GM19035 (cell line): ENCODE data around the gene KRTAP19-7.

Source experiments
- ATAC-seq: cut with Tn5 transposase; IDR thresholded peaks from one replicate; pipeline ENCODE4 v1.9.1; 2021; ENCODE audit not compliant: unreplicated experiment

The KRTAP19-7 gene, protein sequence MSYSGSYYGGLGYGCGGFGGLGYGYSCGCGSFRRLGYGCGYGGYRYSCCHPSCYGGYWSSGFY

DNA sequence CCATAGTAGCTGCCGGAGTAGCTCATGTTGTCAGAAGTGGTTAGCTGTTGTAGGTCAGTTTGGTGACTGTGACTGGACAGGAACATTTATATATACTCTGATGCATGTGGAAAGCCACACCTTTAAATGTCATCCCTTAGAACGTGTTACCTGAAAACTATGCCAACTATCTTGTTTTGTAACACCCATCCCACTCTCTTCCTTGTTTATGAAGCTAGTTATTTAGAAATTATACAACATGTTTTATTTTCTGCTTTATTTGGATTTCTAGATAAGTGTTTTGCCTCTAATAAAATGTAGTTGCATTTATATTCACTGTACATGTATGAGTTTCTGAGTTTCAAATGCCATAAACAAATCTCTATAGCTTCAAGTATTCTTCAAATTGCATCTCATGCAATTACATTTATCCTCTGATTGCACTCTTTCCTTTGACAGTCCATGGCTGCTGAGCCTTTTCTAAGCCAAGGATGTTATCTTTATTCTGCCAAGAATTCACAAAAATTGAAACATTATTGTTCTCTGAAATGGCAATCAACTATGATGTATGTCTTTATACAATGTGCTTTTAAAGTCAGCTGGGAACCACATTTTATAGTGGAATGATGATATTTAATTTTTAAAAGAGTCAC lies at the start of gene KRTAP19-7:
Gene KRTAP19-7, minus strand, starts transcription at position 51 of the 632 bp plus-strand sequence. Its CDS starts 25 bp downstream, at position 26.
- no peak for ATAC-seq

DNA sequence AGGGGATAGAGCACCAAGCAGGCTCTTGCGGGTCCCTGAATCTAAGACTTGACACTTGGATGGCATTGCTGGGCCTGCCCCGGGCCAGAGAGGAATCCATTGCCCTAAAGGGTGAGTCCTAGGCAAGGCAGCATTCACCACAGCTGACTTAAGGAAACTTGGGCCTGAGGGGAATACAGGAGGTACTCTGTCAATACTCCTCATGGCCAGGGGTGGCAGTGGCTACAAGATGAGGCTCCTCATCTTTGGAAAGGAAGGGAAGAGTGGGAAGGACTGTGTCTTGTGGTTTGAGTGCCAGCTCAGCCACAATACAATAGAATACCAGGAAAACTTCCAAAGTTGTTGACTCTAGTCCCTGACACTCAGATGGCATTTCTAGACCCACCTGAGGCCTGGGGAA lies 44.9 kb upstream of the KRTAP19-7 start:
- no peak for ATAC-seq

DNA sequence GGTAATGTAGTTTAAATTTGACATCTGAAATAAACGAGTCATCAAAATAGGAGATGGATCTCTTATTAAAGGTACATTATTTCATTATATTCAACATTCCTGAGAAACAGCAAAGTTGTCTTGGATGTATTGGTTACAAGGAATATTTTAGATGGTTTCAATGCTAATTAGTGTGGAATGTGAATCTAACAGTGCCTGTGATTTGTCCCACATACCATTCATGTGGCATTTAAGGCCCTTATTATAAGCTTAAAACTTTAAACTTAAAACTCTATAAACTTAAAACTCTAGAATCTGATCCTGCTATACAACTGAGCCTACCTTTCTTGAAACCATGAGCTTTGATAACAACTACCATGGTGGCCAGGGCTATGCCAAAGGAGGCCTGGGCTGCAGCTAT lies 39.7 kb upstream of the KRTAP19-7 start, which contains the start of gene KRTAP22-1:
Gene KRTAP22-1, plus strand, starts transcription at position 301 of the 400 bp plus-strand sequence.
- no peak for ATAC-seq

DNA sequence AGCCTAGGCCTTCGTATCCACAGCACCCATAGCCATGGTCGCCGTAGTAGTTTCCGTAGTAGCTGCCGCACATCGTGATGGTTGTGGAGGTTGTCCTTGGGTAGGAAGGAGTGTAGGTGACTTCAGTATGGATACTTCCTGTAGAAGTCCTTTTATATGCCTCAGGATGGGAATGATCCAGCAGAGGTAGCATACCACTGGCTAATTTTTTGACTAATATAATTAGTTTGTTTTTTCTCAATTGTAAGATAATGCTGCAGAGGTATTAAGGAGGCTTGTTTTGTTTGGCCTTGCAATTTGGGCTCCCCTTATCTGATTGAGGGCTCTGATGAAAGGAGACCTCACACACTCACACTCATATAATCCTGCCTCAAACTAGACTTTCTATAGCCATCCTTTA lies 37.7 kb upstream of the KRTAP19-7 start, which contains the start of gene KRTAP6-2:
Gene KRTAP6-2, minus strand, starts transcription at position 101 of the 400 bp plus-strand sequence. Its CDS starts 28 bp downstream, at position 73.
- no peak for ATAC-seq

DNA sequence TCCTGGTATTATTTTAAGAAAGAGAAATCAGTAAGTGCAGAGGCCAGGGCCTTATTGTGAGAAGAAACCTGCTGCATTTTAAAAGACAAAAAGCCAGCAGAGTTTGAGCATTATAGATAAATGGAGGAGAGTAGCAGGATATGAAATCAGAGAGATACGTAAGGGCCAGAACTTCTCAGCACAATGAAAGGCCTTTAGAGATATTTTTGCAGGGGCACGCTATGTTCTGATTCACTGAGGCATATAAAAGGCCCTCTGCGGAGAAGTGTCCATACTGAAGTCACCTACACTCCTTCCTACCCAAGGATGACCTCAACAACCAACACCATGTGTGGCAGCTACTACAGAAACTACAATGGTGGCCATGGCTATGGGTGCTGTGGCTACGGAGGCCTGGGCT lies 31.0 kb upstream of the KRTAP19-7 start, which contains the start of gene KRTAP6-3:
Gene KRTAP6-3, plus strand, starts transcription at position 301 of the 400 bp plus-strand sequence. Its CDS starts 6 bp downstream, at position 307.
- ATAC-seq = no peak

DNA sequence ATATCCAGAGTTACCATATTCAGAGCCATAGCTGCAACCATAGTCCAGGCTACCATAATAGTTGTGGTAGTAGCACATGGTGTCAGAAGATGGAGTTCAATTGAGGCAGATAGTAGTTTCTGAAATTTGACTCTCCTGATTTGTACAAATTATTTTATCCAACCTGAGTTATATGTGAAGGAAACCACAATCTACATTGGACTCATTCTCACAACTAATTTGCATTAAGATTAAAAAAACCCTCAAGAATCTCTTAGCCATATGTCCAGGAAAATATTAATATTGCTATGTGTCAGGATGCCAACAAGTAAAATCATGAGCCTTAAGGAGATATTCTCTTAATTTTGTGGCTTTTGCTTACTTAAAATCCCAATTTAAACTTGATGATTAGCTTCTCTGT lies 29.2 kb upstream of the KRTAP19-7 start, which contains the start of gene KRTAP22-2:
Gene KRTAP22-2, minus strand, starts transcription at position 101 of the 400 bp plus-strand sequence.
- ATAC-seq = no peak

DNA sequence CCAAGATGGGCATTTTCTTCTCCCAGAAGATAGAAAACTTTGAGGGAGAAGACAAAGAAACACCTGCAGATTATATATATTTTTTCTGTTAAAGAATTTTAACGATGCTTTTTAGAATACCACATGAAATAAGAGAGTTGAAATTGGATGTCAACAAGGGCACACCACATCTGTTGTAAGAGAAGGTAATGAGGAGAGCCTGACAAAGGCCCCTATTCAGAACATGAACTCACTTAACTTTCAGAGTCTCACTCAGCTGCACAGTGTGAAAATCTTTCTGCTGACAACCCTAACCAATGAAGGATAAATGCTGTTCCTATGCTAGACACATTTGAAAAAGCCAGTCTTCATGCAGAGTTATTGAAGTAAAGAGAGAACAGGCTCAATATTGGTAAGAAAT lies 21.8 kb upstream of the KRTAP19-7 start:
- ATAC-seq = no peak

DNA sequence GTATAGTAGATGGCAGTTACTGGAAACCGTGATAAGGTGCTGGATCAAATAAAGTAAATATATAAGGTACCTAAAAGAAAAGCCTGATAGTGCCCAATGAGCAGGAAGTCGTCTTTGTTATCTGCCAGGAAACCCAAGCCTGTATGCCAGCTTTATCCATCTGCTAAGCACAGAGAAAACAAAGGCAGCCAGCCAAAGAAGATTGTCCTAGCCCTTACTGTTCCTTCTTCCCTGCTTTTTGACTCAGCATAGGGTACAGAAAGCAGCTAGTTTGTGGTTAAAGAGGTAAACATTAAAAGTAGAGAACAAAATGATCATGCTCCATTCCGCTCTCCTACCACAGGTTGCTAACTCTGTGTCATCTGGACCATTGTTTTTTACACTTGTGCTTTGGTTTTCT lies 19.0 kb upstream of the KRTAP19-7 start:
- ATAC-seq = no peak

DNA sequence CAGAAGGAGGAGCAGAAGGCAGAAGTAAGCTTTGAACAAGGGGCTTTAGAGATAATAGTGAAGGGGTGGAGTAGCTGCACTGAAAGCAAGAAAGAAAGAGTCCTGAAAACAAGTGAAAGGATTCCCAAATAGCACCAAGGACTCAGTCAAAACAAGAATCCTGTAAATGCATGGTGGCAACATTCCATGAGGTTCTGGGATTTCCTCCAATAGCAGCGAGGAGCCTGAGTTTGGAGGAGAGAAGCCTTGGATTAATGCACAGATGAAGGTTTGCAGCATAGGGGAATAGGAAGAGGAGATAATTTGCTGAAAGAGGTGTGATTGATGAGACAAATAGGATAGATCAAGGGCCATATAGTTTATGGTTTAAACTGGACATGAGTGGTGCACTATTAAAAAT lies 18.2 kb upstream of the KRTAP19-7 start:
- no peak for ATAC-seq

DNA sequence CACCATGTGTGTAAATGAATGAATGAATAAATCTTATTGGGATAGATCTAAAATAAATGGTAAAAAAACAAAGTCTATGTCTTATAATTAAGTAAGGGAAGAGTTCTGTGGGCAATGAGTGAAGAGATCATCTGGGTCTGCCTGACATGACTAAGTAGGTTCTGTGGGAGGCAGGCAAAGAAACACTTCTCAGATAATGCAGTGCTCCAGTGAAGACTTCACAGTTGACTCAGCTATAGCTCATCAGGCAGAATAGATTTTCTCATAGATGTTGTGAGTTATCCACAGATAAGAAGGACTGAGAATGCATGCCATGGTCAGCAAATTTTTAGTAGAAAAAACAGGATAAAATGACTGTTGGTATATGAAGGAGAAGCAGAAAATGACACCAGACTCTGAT lies 16.7 kb upstream of the KRTAP19-7 start:
- no peak for ATAC-seq

DNA sequence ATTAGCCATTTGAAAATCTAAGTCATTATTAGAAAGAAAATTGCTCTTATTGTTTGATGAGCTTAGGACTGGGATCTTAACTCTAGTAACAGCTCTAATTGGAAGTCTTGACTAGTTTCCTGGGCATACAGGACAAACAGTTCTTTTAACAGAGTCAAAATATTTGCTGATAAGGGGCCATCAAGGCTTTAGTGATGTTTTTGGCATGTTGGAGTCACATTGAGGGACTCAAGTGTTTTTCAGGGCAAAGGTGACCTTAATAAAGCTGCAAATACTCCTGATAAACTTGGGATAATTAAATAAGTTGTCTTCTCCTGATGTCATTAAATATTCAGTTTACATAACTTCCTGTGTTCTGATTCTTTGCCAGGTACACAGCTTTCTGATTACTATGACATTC lies 6.5 kb upstream of the KRTAP19-7 start:
- ATAC-seq = no peak

DNA sequence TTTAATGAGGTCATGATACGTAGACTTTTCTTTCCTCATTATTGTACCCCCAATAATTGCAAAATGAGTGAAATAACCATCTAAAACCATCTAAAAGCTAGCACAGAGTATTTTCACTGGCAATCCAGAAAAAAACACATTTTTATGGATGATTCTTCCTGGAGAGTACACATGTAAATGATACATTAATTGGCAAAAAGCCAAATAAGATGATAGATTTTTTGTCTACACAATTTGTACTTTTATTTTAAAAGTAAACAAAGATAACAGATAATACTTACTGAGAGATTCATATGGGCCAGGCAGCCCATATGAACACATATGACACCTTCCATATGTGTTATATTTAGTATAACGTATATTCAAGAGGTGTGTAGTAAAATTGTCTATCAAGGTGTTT lies 2.5 kb upstream of the KRTAP19-7 start:
- no peak for ATAC-seq

DNA sequence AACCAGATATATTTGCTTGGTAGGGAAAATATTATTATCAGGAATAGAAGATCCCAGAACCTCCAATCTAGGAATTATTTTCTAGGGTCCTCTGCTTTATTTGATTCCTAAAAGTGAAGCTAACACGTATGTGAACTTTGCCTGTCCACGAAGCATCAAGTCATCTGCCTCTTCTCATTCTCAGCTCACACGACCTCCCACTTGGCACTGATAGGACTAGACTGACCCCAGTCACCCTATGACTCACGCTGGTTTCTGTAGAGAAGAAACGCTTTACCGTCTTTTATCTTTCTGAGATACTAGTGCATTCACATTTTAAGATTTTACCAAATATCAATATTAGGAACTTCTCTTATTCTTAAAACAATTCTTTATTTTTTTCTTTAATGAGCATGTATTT lies 2.0 kb upstream of the KRTAP19-7 start:
- ATAC-seq = no peak

DNA sequence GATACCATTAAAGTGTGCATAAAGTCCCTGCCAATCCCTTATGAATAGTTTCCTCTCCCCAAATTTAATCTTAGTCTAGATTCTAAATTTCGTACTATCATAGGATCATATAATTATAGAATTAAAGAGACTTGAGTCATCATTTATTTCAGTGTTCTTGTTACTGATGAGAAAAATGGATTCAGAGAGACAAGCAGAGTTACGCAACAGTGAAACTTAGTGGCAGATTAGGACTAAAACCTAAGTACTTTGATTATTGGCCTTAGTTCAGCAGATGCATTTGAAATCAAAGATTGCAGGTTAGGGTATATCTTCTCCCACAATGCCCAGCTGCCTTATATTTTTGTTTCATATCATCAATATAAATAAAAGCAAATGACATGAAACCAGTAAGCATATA lies 843 bp upstream of the KRTAP19-7 start:
- ATAC-seq = no peak

DNA sequence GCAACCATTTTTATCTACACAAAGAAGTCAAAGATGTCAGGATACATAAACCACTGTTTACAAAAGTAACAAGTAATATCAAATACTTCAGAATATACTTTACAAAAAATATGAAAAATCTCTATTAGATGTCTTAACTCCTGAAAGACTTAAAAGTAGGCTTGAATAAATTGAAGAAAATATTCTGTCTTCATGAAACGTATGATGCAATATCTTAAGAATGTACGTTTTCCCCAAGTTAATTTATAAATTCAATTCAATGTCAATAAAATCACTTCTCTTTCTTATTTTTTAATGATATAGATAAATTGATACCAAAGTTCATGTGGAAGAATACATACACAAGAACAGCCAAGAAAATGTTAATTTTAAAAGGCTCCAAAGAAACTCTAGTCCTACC lies 6.0 kb downstream of the KRTAP19-7 start:
- no peak for ATAC-seq

DNA sequence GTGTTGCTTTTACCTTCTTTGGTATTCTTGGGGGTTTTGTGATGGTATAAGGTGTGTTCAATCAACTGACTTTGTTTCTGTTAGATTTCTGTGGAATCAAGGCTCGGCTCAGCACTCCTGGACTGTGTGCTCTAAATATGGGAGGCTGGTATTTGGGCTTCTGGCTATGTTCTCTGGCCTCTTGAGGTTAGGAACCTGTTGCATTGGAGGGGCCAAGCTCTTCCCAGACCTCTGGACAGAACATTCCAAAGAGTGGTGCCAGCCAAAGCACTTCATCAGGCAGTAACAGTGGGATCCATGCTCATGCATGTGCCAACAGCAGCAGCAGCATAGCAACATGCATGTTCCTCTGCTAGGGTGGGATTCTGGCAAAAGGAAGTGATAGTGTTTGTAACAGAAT lies 8.3 kb downstream of the KRTAP19-7 start:
- no peak for ATAC-seq

DNA sequence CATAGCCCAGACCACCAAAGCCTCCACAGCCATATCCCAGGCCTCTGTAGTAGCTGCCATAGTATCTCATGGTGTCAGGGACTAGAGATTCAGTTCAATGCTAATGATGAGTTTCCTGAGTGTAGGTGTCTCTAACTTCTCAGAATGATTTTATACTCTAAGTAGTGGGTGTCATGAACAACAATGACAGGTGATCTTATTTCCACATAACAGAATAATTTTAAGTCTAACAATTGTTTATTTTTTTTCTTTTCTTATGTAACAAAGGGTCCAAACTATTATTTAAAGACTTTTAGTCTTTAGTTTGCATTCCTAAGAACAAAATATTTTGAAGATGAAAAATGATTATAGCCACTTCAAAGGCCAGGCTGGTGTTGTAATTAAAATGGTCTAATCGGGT lies 19.4 kb downstream of the KRTAP19-7 start, which contains the start of gene KRTAP19-6:
Gene KRTAP19-6, minus strand, starts transcription at position 101 of the 400 bp plus-strand sequence. Its CDS starts 31 bp downstream, at position 70.
- no peak for ATAC-seq

DNA sequence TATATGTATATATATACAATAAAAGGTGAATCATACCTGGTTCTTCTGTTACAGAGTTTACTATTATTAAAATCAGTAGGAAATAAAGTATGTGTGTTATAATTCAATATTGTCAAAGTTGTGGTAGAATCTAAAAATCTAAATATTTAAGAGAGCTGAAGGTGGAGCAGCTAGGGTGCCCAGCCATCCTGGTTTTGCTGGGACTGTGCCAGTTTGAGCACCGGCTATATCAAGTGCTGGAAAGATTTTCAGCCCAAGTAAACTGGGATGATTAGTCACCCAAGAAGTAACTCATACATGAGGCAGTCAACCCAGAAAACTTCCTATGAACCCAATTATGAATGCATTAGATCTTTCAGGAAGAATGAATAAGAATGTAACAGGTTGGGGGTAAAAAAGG lies 42.2 kb downstream of the KRTAP19-7 start:
- no peak for ATAC-seq

DNA sequence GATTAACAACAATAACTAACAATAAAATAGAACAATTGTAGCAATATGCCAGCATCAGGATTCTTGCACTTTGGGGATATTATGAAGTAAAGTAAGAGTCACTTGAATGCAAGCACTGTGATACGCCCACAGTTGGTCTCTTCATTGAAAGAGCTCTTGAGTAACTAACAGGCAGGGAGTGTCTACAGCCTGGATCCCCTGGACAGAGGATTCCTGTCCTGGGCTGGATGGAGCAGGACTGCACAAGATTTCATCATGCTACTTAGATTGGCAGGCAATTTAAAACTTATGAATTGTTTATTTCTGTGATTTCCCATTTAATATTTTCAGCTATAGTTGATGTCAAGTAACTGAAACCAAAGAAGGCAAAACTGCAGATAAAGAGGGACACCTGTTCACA lies 45.4 kb downstream of the KRTAP19-7 start:
- no peak for ATAC-seq
